ENCODE results near the gene KIF2C.

DNA sequence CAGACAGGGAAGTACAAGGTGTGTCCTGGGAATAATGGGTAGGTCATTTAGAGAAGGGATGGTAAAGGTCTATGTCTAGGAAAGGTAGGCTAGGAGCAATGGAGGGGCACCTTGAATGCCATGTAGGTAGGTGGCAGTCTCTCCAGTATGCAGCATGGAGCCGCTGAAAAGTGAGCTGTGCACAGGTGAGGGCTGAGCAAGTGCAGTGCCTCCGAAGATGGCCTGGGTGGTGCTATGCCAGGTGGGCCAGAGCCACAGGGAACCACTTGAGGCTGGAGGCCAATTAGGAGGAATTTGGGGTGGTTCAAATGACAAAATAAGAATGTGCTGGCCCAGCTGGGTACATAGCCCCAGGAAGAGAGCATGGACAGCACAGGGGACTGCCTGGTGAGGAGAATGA lies 33.7 kb upstream of the KIF2C start:
- TF ChIP-seq, protein P1, sequence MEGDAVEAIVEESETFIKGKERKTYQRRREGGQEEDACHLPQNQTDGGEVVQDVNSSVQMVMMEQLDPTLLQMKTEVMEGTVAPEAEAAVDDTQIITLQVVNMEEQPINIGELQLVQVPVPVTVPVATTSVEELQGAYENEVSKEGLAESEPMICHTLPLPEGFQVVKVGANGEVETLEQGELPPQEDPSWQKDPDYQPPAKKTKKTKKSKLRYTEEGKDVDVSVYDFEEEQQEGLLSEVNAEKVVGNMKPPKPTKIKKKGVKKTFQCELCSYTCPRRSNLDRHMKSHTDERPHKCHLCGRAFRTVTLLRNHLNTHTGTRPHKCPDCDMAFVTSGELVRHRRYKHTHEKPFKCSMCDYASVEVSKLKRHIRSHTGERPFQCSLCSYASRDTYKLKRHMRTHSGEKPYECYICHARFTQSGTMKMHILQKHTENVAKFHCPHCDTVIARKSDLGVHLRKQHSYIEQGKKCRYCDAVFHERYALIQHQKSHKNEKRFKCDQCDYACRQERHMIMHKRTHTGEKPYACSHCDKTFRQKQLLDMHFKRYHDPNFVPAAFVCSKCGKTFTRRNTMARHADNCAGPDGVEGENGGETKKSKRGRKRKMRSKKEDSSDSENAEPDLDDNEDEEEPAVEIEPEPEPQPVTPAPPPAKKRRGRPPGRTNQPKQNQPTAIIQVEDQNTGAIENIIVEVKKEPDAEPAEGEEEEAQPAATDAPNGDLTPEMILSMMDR (IDR thresholded peaks at IDR 0.05) = no peak
- no peak for TF ChIP-seq POLR2A (IDR thresholded peaks at IDR 0.05)

Data from suprapubic skin (tissue), 3 donors.